HG03025 (cell line): ENCODE results near the gene HSD17B7.
"Not testable (repeated sequence)": the region's sequence is repeated elsewhere in the genome, so short reads cannot be mapped to it uniquely, and the experiment has no call there.

Experiments used
- ATAC-seq: cut with Tn5 transposase; IDR thresholded peaks from one replicate; pipeline ENCODE4 v1.9.1; 2021; ENCODE audit warnings: mild to moderate bottlenecking, moderate library complexity; ENCODE audit not compliant: unreplicated experiment, low FRiP score

The HSD17B7 gene

DNA sequence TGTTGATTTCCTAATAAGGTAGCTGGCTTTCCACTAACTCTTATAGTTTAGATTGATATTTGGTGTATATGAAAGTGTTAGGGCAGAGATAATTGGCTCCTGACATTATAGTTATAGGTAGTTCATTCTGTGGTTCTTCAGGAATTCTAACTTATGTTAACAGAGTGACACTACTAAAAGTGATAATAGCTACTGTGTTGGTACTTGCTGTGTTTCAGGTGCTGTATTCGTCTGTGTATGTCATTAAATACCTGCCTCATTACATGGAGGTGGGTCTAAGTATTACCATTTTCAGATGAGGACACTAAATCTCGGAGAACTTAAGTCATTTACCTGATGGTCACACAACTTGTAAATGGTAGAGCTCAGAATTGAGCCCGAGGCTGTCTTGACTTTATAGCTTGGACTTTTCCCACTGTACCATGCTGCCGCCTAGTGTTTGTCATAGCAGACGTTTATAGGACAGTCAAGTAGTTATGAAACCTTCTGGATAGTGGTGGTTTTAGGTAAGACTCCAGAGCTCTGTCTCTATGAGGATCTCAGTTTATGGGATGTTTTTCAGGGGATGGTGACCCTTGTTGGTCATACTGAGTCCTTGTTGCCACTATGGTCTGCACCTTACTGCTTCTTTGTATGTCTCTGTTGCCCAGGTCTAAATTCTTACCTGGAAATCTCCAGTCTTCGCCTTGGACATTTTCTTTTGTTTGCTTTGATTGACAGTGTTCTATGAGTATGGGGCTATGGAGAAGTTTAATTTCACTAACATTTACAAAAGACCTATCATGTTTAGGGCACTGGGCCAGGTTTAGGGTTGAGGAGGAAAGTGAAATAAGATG is 9.7 kb downstream of the HSD17B7 start:
- not testable (repeated sequence) for ATAC-seq

DNA sequence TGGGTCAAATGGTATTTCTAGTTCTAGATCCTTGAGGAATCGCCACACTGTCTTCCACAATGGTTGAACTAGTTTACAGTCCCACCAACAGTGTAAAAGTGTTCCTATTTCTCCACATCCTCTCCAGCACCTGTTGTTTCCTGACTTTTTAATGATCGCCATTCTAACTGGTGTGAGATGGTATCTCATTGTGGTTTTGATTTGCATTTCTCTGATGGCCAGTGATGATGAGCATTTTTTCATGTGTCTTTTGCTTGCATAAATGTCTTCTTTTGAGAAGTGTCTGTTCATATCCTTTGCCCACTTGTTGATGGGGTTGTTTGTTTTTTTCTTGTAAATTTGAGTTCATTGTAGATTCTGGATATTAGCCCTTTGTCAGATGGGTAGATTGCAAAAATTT is 17.0 kb downstream of the HSD17B7 start:
- ATAC-seq, result not testable (repeated sequence)

DNA sequence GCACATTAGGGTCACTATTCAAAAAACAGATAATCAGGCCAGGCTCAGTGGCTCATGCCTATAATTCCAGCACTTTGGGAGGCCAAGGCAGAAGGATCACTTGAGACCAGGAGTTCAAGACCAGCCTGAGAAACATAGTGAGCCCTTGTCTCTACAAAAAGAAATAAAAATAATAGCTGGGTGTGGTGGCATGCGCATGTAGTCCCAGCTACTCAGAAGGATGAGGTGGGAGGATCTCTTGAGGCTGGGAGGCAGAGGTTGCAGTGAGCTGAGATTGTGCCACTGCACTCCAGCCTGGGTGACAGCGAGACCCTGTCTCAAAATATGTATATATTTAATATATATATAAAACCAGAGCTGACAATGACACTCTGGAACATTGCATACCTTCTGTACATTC is 21.9 kb downstream of the HSD17B7 start:
- not testable (repeated sequence) for ATAC-seq

GRCh38 chr1:162818136-162818535 is 27.6 kb downstream of the HSD17B7 start:
- not testable (repeated sequence) for ATAC-seq

GRCh38 chr1:162818666-162819065 is 28.2 kb downstream of the HSD17B7 start:
- ATAC-seq, result not testable (repeated sequence)

DNA sequence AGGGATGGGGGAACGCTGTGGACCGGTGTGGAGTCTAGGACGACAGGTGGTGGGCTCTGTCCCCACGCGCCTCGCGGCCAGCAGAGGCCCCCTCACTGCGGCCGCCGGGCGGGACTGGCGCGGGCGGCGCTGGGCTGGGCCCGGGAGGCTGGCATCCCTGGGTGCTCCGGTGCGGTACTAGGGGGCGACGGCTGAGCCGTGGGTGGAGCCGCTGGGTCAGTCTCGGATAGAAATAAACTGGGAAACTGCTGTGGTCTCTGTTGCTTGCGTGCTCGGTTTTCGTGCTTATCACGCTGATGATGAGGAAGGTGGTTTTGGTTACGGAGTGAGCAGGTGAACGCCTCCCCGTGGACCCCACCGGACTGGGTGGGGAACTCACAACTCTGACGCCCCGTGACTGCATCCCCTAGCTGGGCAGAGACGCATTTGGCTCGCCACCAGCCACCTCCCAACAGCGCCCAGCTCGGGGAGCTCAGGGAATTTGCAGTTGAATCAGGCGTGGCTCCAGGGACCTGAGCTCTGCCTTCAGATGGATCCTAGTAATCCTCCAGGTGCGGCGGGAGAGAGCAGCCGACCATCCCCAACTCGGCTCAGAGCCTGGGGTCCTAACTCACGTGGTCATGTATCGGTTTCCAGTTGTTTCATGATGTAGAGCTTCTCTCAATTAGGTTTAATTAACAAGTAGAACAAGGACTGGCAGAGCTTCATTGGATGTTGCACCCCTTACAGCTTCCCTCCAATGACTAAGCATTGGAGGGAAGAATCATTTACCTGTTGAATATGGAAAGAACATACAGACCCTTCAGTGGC is 32.1 kb downstream of the HSD17B7 start:
- ATAC-seq, result no peak

GRCh38 chr1:162823231-162823630 is 32.7 kb downstream of the HSD17B7 start:
- ATAC-seq, result no peak

- ATAC-seq, result no peak
Measured at GRCh38 chr1:162823771-162824525, 33.4 kb downstream of the HSD17B7 start.

- no peak for ATAC-seq
Measured at GRCh38 chr1:162829268-162829667, 38.8 kb downstream of the HSD17B7 start.

- no peak for ATAC-seq
Measured at GRCh38 chr1:162832470-162832869, 42.0 kb downstream of the HSD17B7 start.

DNA sequence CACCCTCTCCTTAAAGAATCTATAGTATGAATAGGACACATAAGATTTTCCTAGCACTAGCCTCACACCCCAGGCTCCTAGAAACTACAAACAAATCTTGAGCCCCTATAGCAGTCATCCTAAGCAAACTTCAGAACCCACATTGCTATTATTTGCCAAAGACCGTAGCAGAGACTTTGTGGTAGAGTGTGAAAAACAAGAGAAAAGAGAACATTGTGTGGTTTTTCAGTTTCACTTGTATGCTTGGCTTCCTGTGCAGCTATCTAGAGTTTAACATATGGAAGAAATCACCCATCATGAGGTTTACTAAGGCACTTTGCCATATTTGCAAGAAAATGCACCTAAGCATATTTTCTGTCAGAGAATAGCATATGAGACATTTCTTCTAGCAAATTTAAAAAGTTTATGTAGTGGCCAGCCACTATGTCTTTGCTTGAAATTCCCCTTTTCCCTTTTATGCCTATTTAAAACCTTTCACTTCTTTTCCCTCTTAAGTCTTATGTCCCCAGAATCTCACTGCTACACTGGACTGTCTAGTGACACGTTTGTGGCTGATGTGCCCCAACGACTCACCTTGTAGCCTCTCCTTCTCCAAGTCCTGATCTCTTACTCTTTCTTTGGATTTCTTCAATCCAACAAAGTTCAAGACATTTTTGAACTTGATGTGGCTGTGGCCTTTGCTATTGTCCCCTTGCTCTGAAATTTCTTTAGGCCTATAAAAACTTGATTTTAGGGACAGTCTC is 44.8 kb downstream of the HSD17B7 start:
- ATAC-seq, result peak; percentile 79

DNA sequence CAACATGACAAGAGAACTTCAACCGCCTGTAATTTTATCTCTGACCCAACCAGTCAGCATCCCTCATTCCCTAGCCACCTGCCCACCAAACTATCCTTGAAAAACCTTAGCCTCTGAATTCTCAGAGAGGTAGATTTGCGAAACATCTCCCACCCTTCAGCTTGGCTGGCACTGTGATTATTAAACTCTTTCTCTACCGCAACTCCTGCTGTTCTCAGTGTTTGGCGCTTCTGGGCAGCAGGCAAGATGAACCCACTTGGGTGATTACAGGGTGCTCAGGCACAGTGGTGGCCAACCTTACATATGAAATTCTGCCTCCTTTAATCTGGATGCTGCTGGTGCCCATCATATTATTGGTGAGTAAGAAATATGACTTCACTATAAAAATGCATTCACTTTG is 48.4 kb downstream of the HSD17B7 start:
- ATAC-seq, result no peak

DNA sequence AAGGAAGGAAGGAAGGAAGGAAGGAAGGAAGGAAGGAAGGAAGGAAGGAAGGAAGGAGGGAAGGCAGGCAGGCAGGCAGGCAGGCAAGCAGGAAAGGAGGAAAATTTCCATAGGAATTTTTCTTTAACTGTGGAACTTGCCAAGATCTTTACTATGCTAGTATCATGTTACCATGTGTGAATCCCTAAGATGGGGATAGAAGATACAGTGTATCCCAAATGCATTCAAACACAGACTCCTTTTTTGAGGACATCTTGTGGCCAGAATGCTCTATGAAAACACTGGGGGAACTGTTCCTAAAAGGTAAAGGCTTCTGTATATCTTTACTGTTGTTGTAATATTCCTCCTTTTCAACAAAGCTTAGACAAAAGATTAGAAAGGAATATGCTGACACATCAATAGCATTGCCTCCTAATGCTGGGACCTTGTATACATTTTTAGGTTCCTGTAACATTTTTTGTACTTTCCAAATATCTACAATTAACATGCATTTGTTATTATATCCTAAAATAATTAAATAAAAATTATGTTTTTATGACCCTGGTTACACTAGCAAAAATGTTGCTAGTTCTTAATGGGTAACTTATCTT is 49.8 kb downstream of the HSD17B7 start:
- no peak for ATAC-seq

- ATAC-seq, result no peak
Measured at GRCh38 chr1:162844153-162844552, 53.7 kb downstream of the HSD17B7 start.

- no peak for ATAC-seq
Measured at GRCh38 chr1:162846256-162847212, 56.0 kb downstream of the HSD17B7 start.

GRCh38 chr1:162847839-162848453 is 57.4 kb downstream of the HSD17B7 start:
- ATAC-seq, result no peak

DNA sequence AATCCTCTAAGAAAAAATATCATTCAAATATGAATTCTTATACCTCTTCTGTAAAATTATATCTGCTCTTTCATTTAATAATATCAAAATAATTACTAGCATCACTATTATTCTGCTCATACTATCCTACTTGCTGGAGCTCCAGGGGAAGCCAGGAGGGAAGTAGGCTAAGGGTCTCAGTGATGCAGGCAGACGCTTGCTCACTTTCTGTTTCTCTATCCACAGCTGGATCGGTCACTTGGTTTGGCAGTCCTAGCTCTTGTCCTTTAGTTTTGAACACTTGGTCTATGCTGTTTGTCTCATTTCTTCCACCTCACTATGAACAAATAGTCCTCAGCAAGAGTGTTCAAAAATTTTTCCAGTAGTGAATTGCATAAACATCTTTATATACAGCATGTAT is 59.2 kb downstream of the HSD17B7 start:
- no peak for ATAC-seq

DNA sequence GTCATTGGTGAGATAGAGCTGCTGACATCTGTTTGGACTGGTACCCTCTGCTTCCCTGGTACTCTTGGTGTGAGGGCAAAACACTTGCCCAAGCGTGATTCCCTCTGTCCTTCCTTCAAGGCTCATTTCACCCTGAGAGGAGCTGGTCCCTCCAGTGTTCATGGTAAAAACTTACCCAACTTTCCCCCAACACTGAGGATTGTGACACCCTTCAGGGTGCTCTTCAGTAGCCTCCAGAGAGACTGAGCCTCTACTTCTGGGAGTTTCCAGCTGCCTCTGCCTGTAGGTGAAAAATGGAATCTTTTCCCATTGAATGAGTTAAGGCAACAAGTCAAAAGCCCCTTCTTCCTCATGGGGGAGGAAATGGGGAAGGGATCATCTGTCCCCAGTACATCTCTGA is 60.8 kb downstream of the HSD17B7 start:
- no peak for ATAC-seq
